HepG2 (cell line): Measurements from ENCODE around the gene CD4. TPM values are rescaled to one million over a fixed set of nuclear protein-coding genes. Genes with fewer than 3 reads are reported as not detected.

Experiments
- CEBPG ChIP-seq: IDR thresholded peaks from 2 replicates; pipeline ENCODE4 v1.6.1; 2016
- ETV5 ChIP-seq: IDR thresholded peaks from 2 replicates; pipeline ENCODE4 v1.6.1; 2018; ENCODE audit warnings: missing biosample characterization, missing genetic modification reagents, inconsistent platforms, borderline replicate concordance
- HNRNPK ChIP-seq: fragments of 200-400 bp; formaldehyde crosslinking; IDR thresholded peaks from 2 replicates; pipeline ENCODE4 v1.6.1; 2018; ENCODE audit warnings: low read length, low read depth, moderate library complexity, mild to moderate bottlenecking; ENCODE audit not compliant: poor library complexity, severe bottlenecking
- HOXA3 ChIP-seq: sonication (generic); formaldehyde crosslinking; IDR thresholded peaks from 2 replicates; pipeline ENCODE4 v1.5.0; 2020; ENCODE audit warnings: missing genetic modification reagents
- MATR3 ChIP-seq: sonication (generic); formaldehyde crosslinking; IDR thresholded peaks from 2 replicates; pipeline ENCODE4 v1.4.0; 2020; ENCODE audit warnings: missing genetic modification reagents
- MLX ChIP-seq: IDR thresholded peaks from 2 replicates; pipeline ENCODE4 v1.6.1; 2016
- MTERF4 ChIP-seq: sonication (generic); formaldehyde crosslinking; IDR thresholded peaks from 2 replicates; pipeline ENCODE4 v1.8.0; 2023; ENCODE audit warnings: mild to moderate bottlenecking, missing genetic modification reagents
- NFKB2 ChIP-seq: sonication (generic); formaldehyde crosslinking; IDR thresholded peaks from 2 replicates; pipeline ENCODE4 v1.4.0; 2020; ENCODE audit warnings: missing genetic modification reagents, borderline replicate concordance
- PAWR ChIP-seq: sonication (generic); formaldehyde crosslinking; IDR thresholded peaks from 2 replicates; pipeline ENCODE4 v1.4.0; 2020; ENCODE audit warnings: missing genetic modification reagents, mild to moderate bottlenecking, borderline replicate concordance
- RBM22 ChIP-seq: fragments of 200-400 bp; formaldehyde crosslinking; optimal IDR thresholded peaks from 2 replicates; pipeline ENCODE3; 2017; ENCODE audit warnings: mild to moderate bottlenecking, low read length, moderate library complexity
- XRCC5 ChIP-seq: fragments of 200-400 bp; formaldehyde crosslinking; optimal IDR thresholded peaks from 2 replicates; pipeline ENCODE3; 2017; ENCODE audit warnings: mild to moderate bottlenecking, low read length
- ZKSCAN5 ChIP-seq: sonication (generic); formaldehyde crosslinking; IDR thresholded peaks from 2 replicates; pipeline ENCODE4 v1.5.1; 2020; ENCODE audit warnings: mild to moderate bottlenecking, missing genetic modification reagents
- ZNF121 ChIP-seq: sonication (generic); formaldehyde crosslinking; IDR thresholded peaks from 2 replicates; pipeline ENCODE4 v1.5.0; 2020; ENCODE audit warnings: mild to moderate bottlenecking, missing genetic modification reagents
- ZNF512 ChIP-seq: sonication (generic); formaldehyde crosslinking; IDR thresholded peaks from 2 replicates; pipeline ENCODE4 v1.4.0; 2020; ENCODE audit warnings: mild to moderate bottlenecking, missing genetic modification reagents
- ZNF615 ChIP-seq: sonication (generic); formaldehyde crosslinking; IDR thresholded peaks from 2 replicates; pipeline ENCODE4 v1.5.0; 2020; ENCODE audit warnings: mild to moderate bottlenecking, missing genetic modification reagents, borderline replicate concordance
- ZNF687 ChIP-seq: sonication (generic); formaldehyde crosslinking; IDR thresholded peaks from 2 replicates; pipeline ENCODE4 v1.5.1; 2020; ENCODE audit warnings: mild to moderate bottlenecking, missing genetic modification reagents, moderate library complexity
- ZNF737 ChIP-seq: sonication (generic); formaldehyde crosslinking; IDR thresholded peaks from 2 replicates; pipeline ENCODE4 v1.5.0; 2020; ENCODE audit warnings: missing genetic modification reagents, mild to moderate bottlenecking, borderline replicate concordance
- ZNF780A ChIP-seq: sonication (generic); formaldehyde crosslinking; IDR thresholded peaks from 2 replicates; pipeline ENCODE4 v1.8.0; 2022; ENCODE audit warnings: mild to moderate bottlenecking, missing genetic modification reagents, moderate library complexity
- ZNF792 ChIP-seq: IDR thresholded peaks from 2 replicates; pipeline ENCODE4 v1.6.1; 2016
- ZNF816 ChIP-seq: sonication (generic); formaldehyde crosslinking; IDR thresholded peaks from 2 replicates; pipeline ENCODE4 v1.8.0; 2022; ENCODE audit warnings: missing genetic modification reagents, mild to moderate bottlenecking, borderline replicate concordance
- polyA plus RNA-seq, 8 experiments: library from polyadenylated mRNA; depleted of rRNA in 3 of 8; stranded (reverse) in 7 of 8; unstranded in 1 of 8; fragments of >200 nt; fragmentation: Illumina TruSeq in 4 of 8; extraction: Trizol in 4 of 8; gene quantifications; 2 replicates each; pipeline versions ENCODE4 v1.2.1 to v1.2.3, GENCODE V29; 2011 to 2016; ENCODE audit warnings: low read depth in 4 of 8, missing spikeins in 1 of 8, mixed read lengths in 1 of 8; ENCODE audit not compliant: insufficient read depth in 1 of 8
- total RNA-seq, 5 experiments: library from RNA; depleted of rRNA; stranded (reverse); fragments of >200 nt; fragmentation: Illumina TruSeq; extraction: Trizol; gene quantifications; 2 replicates each; pipeline ENCODE4 v1.2.3, GENCODE V29; 2016; ENCODE audit warnings: low read depth in 1 of 5
- TF ChIP-seq, protein P1 (sequence below): sonication (generic); formaldehyde crosslinking; IDR thresholded peaks from 2 replicates; pipeline ENCODE4 v1.4.0; 2020; ENCODE audit warnings: missing genetic modification reagents

Gene CD4
- total and polyA plus RNA-seq, 2 of the 13 experiments (the other 11 are each of a cell fraction or from before 2014, with no cell fraction given): 0.07 to 0.95 TPM

GRCh38 chr12:6825398-6826124 lies 36.2 kb downstream of the CD4 start (continued):
- TF ChIP-seq, protein P1, sequence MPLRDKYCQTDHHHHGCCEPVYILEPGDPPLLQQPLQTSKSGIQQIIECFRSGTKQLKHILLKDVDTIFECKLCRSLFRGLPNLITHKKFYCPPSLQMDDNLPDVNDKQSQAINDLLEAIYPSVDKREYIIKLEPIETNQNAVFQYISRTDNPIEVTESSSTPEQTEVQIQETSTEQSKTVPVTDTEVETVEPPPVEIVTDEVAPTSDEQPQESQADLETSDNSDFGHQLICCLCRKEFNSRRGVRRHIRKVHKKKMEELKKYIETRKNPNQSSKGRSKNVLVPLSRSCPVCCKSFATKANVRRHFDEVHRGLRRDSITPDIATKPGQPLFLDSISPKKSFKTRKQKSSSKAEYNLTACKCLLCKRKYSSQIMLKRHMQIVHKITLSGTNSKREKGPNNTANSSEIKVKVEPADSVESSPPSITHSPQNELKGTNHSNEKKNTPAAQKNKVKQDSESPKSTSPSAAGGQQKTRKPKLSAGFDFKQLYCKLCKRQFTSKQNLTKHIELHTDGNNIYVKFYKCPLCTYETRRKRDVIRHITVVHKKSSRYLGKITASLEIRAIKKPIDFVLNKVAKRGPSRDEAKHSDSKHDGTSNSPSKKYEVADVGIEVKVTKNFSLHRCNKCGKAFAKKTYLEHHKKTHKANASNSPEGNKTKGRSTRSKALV (CRISPR knock-in tag): no peak
- TF ChIP-seq ETV5 (no peak), ZNF687 (CRISPR knock-in tag) (peak; percentile 60), ZNF512 (CRISPR knock-in tag) (no peak), RBM22 (no peak), MLX (CRISPR knock-in tag) (0 out of 2 replicates have a peak, but pooled peaks have one; percentile 46), ZNF816 (CRISPR knock-in tag) (no peak), ZNF792 (CRISPR knock-in tag) (0 out of 2 replicates have a peak, but pooled peaks have one; percentile 22), CEBPG (no peak), XRCC5 (peak; percentile 91), ZNF737 (CRISPR knock-in tag) (no peak), ZNF121 (CRISPR knock-in tag) (no peak), ZKSCAN5 (no peak), ZNF615 (CRISPR knock-in tag) (no peak), MTERF4 (CRISPR knock-in tag) (0 out of 2 replicates have a peak, but pooled peaks have one; percentile 36), NFKB2 (CRISPR knock-in tag) (peak; percentile 48; the same call in 1 of the 2 replicates), MATR3 (CRISPR knock-in tag) (no peak), PAWR (CRISPR knock-in tag) (no peak), HOXA3 (CRISPR knock-in tag) (peak; percentile 34; the same call in 1 of the 2 replicates), ZNF780A (CRISPR knock-in tag) (no peak), HNRNPK (no peak)
